GM12892 (cell line): ENCODE measurements around the gene HOXA11.

Experiments used
- DNase-seq: peaks from one replicate; pipeline ENCODE4 v3.0.0; 2011; ENCODE audit not compliant: insufficient read length
- FAIRE-seq: peaks from 2 replicates; lab custom pipeline; 2011; peaks lifted over from hg19 to GRCh38; lab: Jason Lieb, UNC
- POLR2A ChIP-seq: IDR thresholded peaks from 2 replicates; pipeline ENCODE4 v1.6.1; 2011; ENCODE audit warnings: low read depth, low read length, control low read depth
- POLR2AphosphoS5 ChIP-seq: IDR thresholded peaks from 2 replicates; pipeline ENCODE4 v1.6.1; 2011; ENCODE audit warnings: low read depth, low read length, control low read depth
- TAF1 ChIP-seq: IDR thresholded peaks from 2 replicates; pipeline ENCODE4 v1.6.1; 2011; ENCODE audit warnings: low read depth, mild to moderate bottlenecking, control low read depth, low read length, borderline replicate concordance

Gene HOXA11

GRCh38 chr7:27150568-27151340 lies 34.3 kb downstream of the HOXA11 start:
- FAIRE-seq (peak; percentile 60), DNase-seq (peak; percentile 82)
- no peak for TF ChIP-seq POLR2A
- TF ChIP-seq POLR2AphosphoS5, result no peak
- TF ChIP-seq TAF1, result no peak

DNA sequence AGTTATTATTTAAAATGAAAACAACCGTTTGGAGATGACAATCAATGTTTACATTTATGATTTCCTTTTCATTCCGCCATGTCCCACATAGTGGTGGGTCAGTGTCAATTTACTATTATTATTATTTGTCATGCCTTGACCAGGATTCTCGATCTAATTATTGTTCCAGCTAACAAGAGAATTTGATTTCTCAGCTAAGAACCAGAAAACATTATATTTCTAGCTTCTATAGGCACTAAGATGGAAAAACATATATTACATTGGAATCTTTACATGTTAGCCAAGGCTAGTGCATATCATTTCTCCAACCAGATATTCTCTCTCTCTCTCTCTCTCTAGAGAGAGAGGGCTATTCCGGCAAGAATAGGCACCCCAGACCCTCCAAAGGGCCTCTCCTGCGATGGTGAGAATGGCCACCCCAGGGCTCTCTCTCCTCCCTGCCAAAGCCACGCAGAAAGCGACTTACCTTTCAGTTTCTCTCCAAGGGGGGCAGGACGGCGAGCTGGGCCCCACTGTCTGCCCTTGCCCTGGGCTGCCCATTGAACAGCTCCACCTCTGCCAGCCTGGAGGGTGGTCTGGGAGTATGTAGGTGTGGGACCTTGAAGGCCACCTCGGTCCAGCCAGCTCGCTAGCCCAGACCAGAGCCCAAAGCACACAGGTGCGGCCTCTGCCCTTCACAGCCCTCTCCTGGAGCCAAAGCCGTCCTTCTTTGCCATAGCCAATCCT lies 35.0 kb downstream of the HOXA11 start:
- TF ChIP-seq POLR2AphosphoS5, result no peak
- no peak for FAIRE-seq
- DNase-seq, result no peak

GRCh38 chr7:27148756-27149641 lies 36.0 kb downstream of the HOXA11 start:
- no peak for FAIRE-seq
- no peak for TF ChIP-seq POLR2A
- no peak for TF ChIP-seq TAF1
- TF ChIP-seq POLR2AphosphoS5, result no peak
- no peak for DNase-seq

DNA sequence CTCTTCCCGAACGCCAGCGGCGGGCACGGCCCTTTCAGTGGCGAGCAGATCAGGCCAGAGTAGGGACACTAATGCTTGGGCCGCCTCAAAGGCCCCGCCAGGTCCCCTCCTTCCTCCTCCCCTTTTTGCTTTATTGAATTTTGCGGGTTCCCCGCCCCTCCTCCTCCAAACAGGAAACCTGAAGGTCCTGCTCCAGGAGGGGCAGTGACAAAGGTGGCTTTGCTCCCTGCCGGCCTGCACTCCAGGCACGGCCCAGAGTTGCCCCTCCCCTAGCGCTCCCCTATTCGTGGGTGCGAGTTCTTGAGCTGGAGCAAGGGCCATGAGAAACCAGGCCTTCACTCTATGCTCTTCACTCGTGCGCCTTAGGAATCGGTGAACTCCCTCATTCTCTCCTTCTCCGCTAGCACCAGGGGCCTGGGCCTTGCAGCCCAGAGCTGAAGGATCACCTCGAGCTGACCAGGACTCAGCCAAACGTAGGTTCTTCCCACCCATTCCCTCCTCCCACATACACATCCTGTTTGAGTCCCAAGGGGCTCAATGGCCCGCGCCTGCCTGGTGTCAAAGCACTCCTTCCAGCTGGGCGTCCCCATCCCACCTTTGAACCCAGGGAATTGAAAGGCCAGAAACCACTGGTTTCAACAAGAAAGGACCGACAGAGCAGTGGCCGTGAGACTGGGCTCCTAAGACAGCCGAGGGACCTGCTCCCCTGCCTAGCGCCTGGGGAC lies 36.8 kb downstream of the HOXA11 start:
- no peak for FAIRE-seq

GRCh38 chr7:27147199-27148030 lies 37.6 kb downstream of the HOXA11 start, which contains the start of gene HOXA6:
HOXA6 (minus strand) TSS chr7:27147774; CDS start chr7:27147749, 25 bp downstream.
- FAIRE-seq (no peak), DNase-seq (no peak)
- TF ChIP-seq TAF1, result no peak

More for the DNA sequence above, 36.8 kb downstream of the HOXA11 start:
- DNase-seq, result no peak
- TF ChIP-seq TAF1, result no peak
- no peak for TF ChIP-seq POLR2AphosphoS5
- TF ChIP-seq POLR2A, result no peak

- FAIRE-seq, result no peak
- TF ChIP-seq POLR2AphosphoS5 (no peak), TAF1 (no peak), POLR2A (no peak)
- DNase-seq, result no peak
Measured at GRCh38 chr7:27146491-27147198, 38.4 kb downstream of the HOXA11 start.

GRCh38 chr7:27145914-27146412 lies 39.1 kb downstream of the HOXA11 start:
- no peak for DNase-seq
- no peak for TF ChIP-seq POLR2A
- no peak for TF ChIP-seq POLR2AphosphoS5
- no peak for TF ChIP-seq TAF1
- no peak for FAIRE-seq

GRCh38 chr7:27145165-27145913 lies 39.7 kb downstream of the HOXA11 start:
- TF ChIP-seq TAF1 (no peak), POLR2A (no peak), POLR2AphosphoS5 (no peak)
- FAIRE-seq (no peak), DNase-seq (no peak)

DNA sequence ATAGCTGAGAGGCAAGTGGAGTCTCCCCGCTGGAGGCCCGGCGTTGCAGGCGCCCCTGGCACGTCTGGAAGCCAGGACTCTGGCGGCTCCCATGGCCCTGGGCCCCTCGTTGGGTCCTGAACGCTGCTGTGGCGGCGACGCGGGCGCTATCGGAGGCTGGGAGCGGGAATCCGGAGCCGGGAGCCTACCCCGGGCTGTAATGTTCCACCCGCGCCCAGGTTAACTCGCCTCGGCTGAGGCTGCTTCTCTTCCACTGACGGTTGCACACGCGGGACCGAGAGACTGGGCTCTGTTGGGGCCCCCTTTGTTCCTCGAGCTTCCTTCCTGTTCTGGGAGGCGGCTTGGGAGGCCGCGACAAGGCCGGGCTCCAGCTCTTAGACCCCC lies 40.3 kb downstream of the HOXA11 start:
- TF ChIP-seq TAF1 (no peak), POLR2AphosphoS5 (no peak), POLR2A (no peak)
- no peak for DNase-seq
- FAIRE-seq, result no peak
